Suprapubic skin (tissue), 4 donors: ENCODE measurements around the gene ARHGAP12. TPM values are rescaled to one million over a fixed set of nuclear protein-coding genes. Genes with fewer than 3 reads are reported as not detected.

Experiments
- DNase-seq, 2 donors: peaks; one replicate each; pipeline ENCODE4 v3.0.0-alpha.2; 2019; ENCODE audit warnings: low spot score in 2 of 2
- H3K27ac ChIP-seq: fragments of 200-600 bp; sonication (generic); one replicate; pipeline ENCODE4 v1.5.1; 2019
- H3K27me3 ChIP-seq: fragments of 200-600 bp; sonication (generic); one replicate; pipeline ENCODE4 v1.5.1; 2019
- H3K36me3 ChIP-seq: fragments of 200-600 bp; sonication (generic); one replicate; pipeline ENCODE4 v1.5.1; 2019
- H3K4me1 ChIP-seq: fragments of 200-600 bp; sonication (generic); one replicate; pipeline ENCODE4 v1.5.1; 2019
- H3K4me3 ChIP-seq: fragments of 200-600 bp; sonication (generic); one replicate; pipeline ENCODE4 v1.5.1; 2019; ENCODE audit warnings: mild to moderate bottlenecking
- H3K9me3 ChIP-seq: fragments of 200-600 bp; sonication (generic); one replicate; pipeline ENCODE4 v1.5.1; 2019
- CTCF ChIP-seq, 2 donors: fragments of 200-600 bp in 1 of 2; fragments of 450-650 bp in 1 of 2; sonication (generic) in 1 of 2; IDR thresholded peaks; one replicate each; pipeline ENCODE4 v1.5.1; 2016 to 2019; ENCODE audit warnings: antibody characterized with exemption in 2 of 2, mild to moderate bottlenecking in 1 of 2, moderate library complexity in 1 of 2
- EP300 ChIP-seq: sonication (generic); formaldehyde crosslinking; IDR thresholded peaks from one replicate; pipeline ENCODE4 v1.6.1; 2017; ENCODE audit warnings: antibody characterized with exemption
- POLR2A ChIP-seq, 2 donors: fragments of 450-650 bp; IDR thresholded peaks; one replicate each; pipeline ENCODE4 v1.6.1; 2017; ENCODE audit warnings: antibody characterized with exemption in 2 of 2, mild to moderate bottlenecking in 2 of 2, moderate library complexity in 2 of 2
- POLR2AphosphoS5 ChIP-seq, 3 donors: sonication (generic); formaldehyde crosslinking; IDR thresholded peaks; one replicate each; pipeline ENCODE4 v1.6.1; 2017; ENCODE audit warnings: antibody characterized with exemption in 3 of 3
- WGBS: methylation state at CpG from one replicate; pipeline ENCODE4 v1.1.5; 2018; 5-methylcytosine and 5-hydroxymethylcytosine counted together
- total RNA-seq, 4 donors: library from RNA; depleted of rRNA; stranded (reverse); fragments of >200 nt; gene quantifications; one replicate each; pipeline ENCODE4 v1.1.0, GENCODE V29; 2016

ARHGAP12 gene
- total RNA-seq, 4 donors from 2014 or later: 25.7 to 64.5 (median 39.5) TPM

GRCh38 chr10:31853629-31854028 lies 75.0 kb downstream of the ARHGAP12 start:
- H3K4me1 ChIP-seq: peaks cover 2% of the 10 kb centered on the region
- TF ChIP-seq POLR2A (IDR thresholded peaks at IDR 0.05) (no peak), EP300 (no peak), CTCF (IDR thresholded peaks at IDR 0.05) (no peak)
- DNase-seq: no peak
- H3K36me3 ChIP-seq: peaks cover 5% of the 10 kb centered on the region
- H3K27me3 ChIP-seq: no peaks in the 10 kb centered on the region
- no peak overlapping the region for H3K4me3 ChIP-seq
- no peak overlapping the region for H3K27ac ChIP-seq
- 71% methylated on average over 2 of the region's 2 CpGs for WGBS
- no peaks in the 10 kb centered on the region for H3K9me3 ChIP-seq

- 88% methylated on average over 1 of the region's 1 CpG for WGBS
- H3K27me3 ChIP-seq: no peaks in the 10 kb centered on the region
- H3K9me3 ChIP-seq: no peaks in the 10 kb centered on the region
- H3K4me3 ChIP-seq: no peak overlapping the region
- no peaks in the 10 kb centered on the region for H3K4me1 ChIP-seq
- no peak overlapping the region for H3K27ac ChIP-seq
- no peaks in the 10 kb centered on the region for H3K36me3 ChIP-seq
- DNase-seq: no peak
- TF ChIP-seq POLR2A (IDR thresholded peaks at IDR 0.05) (no peak), EP300 (no peak), POLR2AphosphoS5 (IDR thresholded peaks at IDR 0.05) (no peak)
These were observed 77.4 kb downstream of the ARHGAP12 start for GRCh38 chr10:31851216-31851615.

GRCh38 chr10:31847515-31847914 lies 81.1 kb downstream of the ARHGAP12 start:
- Histone ChIP-seq H3K9me3 (no peaks in the 10 kb centered on the region), H3K27ac (no peak overlapping the region), H3K36me3 (no peaks in the 10 kb centered on the region), H3K4me3 (no peak overlapping the region), H3K27me3 (no peaks in the 10 kb centered on the region), H3K4me1 (no peaks in the 10 kb centered on the region)
- no peak for DNase-seq
- TF ChIP-seq EP300 (no peak), CTCF (IDR thresholded peaks at IDR 0.05) (no peak), POLR2A (IDR thresholded peaks at IDR 0.05) (no peak), POLR2AphosphoS5 (IDR thresholded peaks at IDR 0.05) (no peak)

GRCh38 chr10:31838709-31839108 lies 89.9 kb downstream of the ARHGAP12 start:
- TF ChIP-seq CTCF (IDR thresholded peaks at IDR 0.05) (no peak), POLR2A (IDR thresholded peaks at IDR 0.05) (no peak), POLR2AphosphoS5 (IDR thresholded peaks at IDR 0.05) (no peak), EP300 (no peak)
- Histone ChIP-seq H3K4me1 (no peaks in the 10 kb centered on the region), H3K9me3 (no peaks in the 10 kb centered on the region), H3K36me3 (peaks cover 10% of the 10 kb centered on the region), H3K27ac (no peak overlapping the region), H3K27me3 (no peaks in the 10 kb centered on the region), H3K4me3 (no peak overlapping the region)
- WGBS: 95% methylated on average over 7 of the region's 7 CpGs
- no peak for DNase-seq

- DNase-seq: no peak
- H3K27me3 ChIP-seq: no peaks in the 10 kb centered on the region
- H3K9me3 ChIP-seq: no peaks in the 10 kb centered on the region
- peaks cover 10% of the 10 kb centered on the region for H3K36me3 ChIP-seq
- no peak for TF ChIP-seq CTCF (IDR thresholded peaks at IDR 0.05)
- TF ChIP-seq POLR2AphosphoS5 (IDR thresholded peaks at IDR 0.05): no peak
- TF ChIP-seq POLR2A (IDR thresholded peaks at IDR 0.05): no peak
- no peak for TF ChIP-seq EP300
- no peak overlapping the region for H3K27ac ChIP-seq
- H3K4me3 ChIP-seq: no peak overlapping the region
- H3K4me1 ChIP-seq: no peaks in the 10 kb centered on the region
- 91% methylated on average over 1 of the region's 1 CpG for WGBS
These were observed 90.6 kb downstream of the ARHGAP12 start for GRCh38 chr10:31838065-31838464.
